ENCODE data around the gene DLX4. TPM values are rescaled to one million over a fixed set of nuclear protein-coding genes. Genes with fewer than 3 reads are reported as not detected.

DLX4 gene
- total and polyA plus RNA-seq, 2 donors (not counting 1 experiment from before 2014, with no cell fraction given): 0.17 to 0.88 TPM

DNA sequence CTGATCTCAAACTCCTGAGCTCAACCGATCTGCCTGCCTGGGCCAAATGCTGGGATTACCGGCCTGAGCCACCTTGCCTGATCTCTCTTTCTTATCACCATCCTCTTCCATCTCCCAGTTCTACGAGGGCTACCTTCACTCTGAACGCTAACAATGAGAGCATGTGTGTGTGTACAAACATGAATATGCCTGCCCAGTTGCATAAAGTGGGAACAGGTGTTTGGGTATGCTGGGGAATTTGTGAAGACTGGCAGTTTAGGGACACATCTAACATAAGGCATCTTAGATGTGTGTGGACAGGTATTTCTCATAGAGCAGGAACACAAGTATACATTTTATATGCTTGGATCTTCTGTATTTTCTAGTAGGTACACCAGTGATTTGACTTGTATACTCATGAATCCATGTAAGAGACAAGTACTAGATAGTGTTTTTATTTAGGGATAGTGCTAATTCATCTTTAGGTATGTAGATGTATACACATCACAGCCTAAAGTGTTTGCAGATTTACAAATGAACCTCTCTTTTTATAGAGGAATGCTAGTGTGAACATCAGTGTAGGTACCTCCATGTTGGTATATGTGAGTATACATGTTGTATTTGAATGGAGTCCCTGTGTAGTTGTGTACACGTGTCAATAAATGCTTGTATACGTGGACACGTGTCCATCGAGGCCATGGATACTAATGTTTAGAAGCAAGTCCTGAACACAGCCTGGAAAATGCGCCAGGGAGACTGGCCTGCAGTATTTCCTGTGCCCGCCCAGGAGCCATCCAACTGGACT lies 1.2 kb upstream of the DLX4 start:
- CTCF ChIA-PET: interaction anchor here (1.6 to 1.8 kb wide), 2 partner anchors 29 kb away, joined by 3 to 5 read pairs; no protein-coding TSS in a partner anchor
- DNase-seq (no peak), ATAC-seq (ENCODE audit: low read depth) (no peak)
- H3K9me3 ChIP-seq (ENCODE audit: control extremely low read depth in 1 of 3, control insufficient read depth in 2 of 3, insufficient read depth in 1 of 3, low read length in 2 of 3): peaks cover 0 to 59% (median 0%) of the 10 kb centered on the region in 3 donors
- H3K4me2 ChIP-seq (replicated peaks; ENCODE audit: low read depth, low read length, poor library complexity, severe bottlenecking): peak overlapping the region; percentile 99
- intact Hi-C loops (cut with micrococcal nuclease): no loop called here
- no peaks in the 10 kb centered on the region for H4K20me1 ChIP-seq (ENCODE audit: control insufficient read depth, insufficient read depth, low read length, poor library complexity, severe bottlenecking)
- H3K79me2 ChIP-seq (ENCODE audit: control insufficient read depth, insufficient read depth, low read length): no peaks in the 10 kb centered on the region
- peak overlapping the region in 4 of 5 experiments; percentile 61 to 89 (median 66) for H3K4me3 ChIP-seq (ENCODE audit: control extremely low read depth in 1 of 5, extremely low read depth in 1 of 5, insufficient read depth in 1 of 5, low read depth in 2 of 5, low read length in 4 of 5)
- TF ChIP-seq, protein P1, sequence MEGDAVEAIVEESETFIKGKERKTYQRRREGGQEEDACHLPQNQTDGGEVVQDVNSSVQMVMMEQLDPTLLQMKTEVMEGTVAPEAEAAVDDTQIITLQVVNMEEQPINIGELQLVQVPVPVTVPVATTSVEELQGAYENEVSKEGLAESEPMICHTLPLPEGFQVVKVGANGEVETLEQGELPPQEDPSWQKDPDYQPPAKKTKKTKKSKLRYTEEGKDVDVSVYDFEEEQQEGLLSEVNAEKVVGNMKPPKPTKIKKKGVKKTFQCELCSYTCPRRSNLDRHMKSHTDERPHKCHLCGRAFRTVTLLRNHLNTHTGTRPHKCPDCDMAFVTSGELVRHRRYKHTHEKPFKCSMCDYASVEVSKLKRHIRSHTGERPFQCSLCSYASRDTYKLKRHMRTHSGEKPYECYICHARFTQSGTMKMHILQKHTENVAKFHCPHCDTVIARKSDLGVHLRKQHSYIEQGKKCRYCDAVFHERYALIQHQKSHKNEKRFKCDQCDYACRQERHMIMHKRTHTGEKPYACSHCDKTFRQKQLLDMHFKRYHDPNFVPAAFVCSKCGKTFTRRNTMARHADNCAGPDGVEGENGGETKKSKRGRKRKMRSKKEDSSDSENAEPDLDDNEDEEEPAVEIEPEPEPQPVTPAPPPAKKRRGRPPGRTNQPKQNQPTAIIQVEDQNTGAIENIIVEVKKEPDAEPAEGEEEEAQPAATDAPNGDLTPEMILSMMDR (IDR thresholded peaks at IDR 0.05): no peak
- peak; percentile 43 for TF ChIP-seq EZH2 (IDR thresholded peaks at IDR 0.05; ENCODE audit: borderline replicate concordance, insufficient read depth, low read depth, low read length, poor library complexity, severe bottlenecking)
- Mint-ChIP-seq H3K9me3 (ENCODE audit: insufficient read depth) (no peaks in the 10 kb centered on the region), H3K4me3 (peak overlapping the region; percentile 84), H3K27ac (no peak overlapping the region), H3K27me3 (peaks cover 76% of the 10 kb centered on the region), H3K4me1 (peaks cover 51% of the 10 kb centered on the region)
- 14% methylated on average over 6 of the region's 10 CpGs for WGBS (ENCODE audit: insufficient coverage)
- no peak overlapping the region for H3K27ac ChIP-seq (ENCODE audit: low read length in 2 of 2)
- H3K9ac ChIP-seq (ENCODE audit: low read length): peak overlapping the region; percentile 78
- peaks cover 0 to 96% (median 75%) of the 10 kb centered on the region in 4 experiments for H3K27me3 ChIP-seq (replicated peaks in 1 of 4; ENCODE audit: control extremely low read depth in 1 of 4, control insufficient read depth in 3 of 4, insufficient read depth in 4 of 4, low read length in 3 of 4)
- H3K4me1 ChIP-seq (ENCODE audit: control insufficient read depth in 2 of 2, insufficient read depth in 2 of 2, low read length in 2 of 2): peaks cover 64 to 75% of the 10 kb centered on the region in 2 donors
- H2AFZ ChIP-seq (ENCODE audit: insufficient read depth, low read depth, low read length, poor library complexity, severe bottlenecking): peak overlapping the region; percentile 79
- H3K36me3 ChIP-seq (replicated peaks in 1 of 2; ENCODE audit: control extremely low read depth in 1 of 2, control insufficient read depth in 1 of 2, extremely low read depth in 1 of 2, insufficient read depth in 2 of 2, low read length in 1 of 2): no peaks in the 10 kb centered on the region
- POLR2A ChIA-PET: no interaction called here
